Epithelial cell of esophagus (primary cell): ENCODE results near the gene RCAN1.

Source experiments
- DNase-seq: peaks from one replicate; pipeline ENCODE4 v3.0.0; 2010; ENCODE audit warnings: low read depth
- H3K4me3 ChIP-seq: 2 replicates; pipeline ENCODE4 v1.5.1; 2011; ENCODE audit warnings: mild to moderate bottlenecking, low read length, control low read depth
- TF ChIP-seq, protein P1 (sequence below): IDR thresholded peaks from 2 replicates; pipeline ENCODE4 v1.5.1; 2011; ENCODE audit warnings: low read depth, mild to moderate bottlenecking, low read length, control low read depth, inconsistent platforms; ENCODE audit not compliant: insufficient read depth; ENCODE audit errors: missing control alignments

Gene RCAN1

GRCh38 chr21:34582506-34583150, 32.3 kb downstream of the RCAN1 start:
- DNase-seq = peak; percentile 92
- TF ChIP-seq, protein P1, sequence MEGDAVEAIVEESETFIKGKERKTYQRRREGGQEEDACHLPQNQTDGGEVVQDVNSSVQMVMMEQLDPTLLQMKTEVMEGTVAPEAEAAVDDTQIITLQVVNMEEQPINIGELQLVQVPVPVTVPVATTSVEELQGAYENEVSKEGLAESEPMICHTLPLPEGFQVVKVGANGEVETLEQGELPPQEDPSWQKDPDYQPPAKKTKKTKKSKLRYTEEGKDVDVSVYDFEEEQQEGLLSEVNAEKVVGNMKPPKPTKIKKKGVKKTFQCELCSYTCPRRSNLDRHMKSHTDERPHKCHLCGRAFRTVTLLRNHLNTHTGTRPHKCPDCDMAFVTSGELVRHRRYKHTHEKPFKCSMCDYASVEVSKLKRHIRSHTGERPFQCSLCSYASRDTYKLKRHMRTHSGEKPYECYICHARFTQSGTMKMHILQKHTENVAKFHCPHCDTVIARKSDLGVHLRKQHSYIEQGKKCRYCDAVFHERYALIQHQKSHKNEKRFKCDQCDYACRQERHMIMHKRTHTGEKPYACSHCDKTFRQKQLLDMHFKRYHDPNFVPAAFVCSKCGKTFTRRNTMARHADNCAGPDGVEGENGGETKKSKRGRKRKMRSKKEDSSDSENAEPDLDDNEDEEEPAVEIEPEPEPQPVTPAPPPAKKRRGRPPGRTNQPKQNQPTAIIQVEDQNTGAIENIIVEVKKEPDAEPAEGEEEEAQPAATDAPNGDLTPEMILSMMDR = peak; percentile 62
- H3K4me3 ChIP-seq = no peak overlapping the region

DNA sequence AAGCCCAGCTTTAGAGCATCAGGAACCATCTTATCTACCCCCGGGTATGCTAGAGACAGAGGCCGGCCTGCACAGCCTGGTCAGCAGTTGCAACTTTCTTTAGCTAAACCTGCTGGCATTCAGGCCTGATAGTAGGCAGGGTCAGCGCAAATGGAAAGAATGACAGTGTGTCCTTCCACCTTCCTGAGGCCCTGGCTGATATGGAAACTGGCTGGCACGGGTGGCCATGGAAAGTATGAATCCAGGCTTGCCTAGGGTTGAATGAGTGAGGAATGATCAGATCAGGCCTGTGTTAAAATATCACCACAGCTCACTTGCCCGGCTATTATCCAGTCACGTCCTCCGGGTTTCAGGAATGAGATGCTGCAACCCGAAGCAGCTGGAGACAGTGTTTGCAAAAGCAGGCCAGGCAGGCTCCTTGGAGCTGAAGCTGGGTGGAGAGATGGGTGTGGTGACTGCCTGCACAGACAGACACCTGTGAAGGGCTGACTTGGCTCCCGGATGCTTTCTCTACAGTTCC, 34.7 kb downstream of the RCAN1 start:
- H3K4me3 ChIP-seq = no peak overlapping the region
- TF ChIP-seq, protein P1 = no peak
- peak; percentile 95 for DNase-seq

GRCh38 chr21:34579411-34579810, 35.5 kb downstream of the RCAN1 start:
- DNase-seq = peak; percentile 91
- TF ChIP-seq, protein P1 = no peak
- H3K4me3 ChIP-seq = no peak overlapping the region

DNA sequence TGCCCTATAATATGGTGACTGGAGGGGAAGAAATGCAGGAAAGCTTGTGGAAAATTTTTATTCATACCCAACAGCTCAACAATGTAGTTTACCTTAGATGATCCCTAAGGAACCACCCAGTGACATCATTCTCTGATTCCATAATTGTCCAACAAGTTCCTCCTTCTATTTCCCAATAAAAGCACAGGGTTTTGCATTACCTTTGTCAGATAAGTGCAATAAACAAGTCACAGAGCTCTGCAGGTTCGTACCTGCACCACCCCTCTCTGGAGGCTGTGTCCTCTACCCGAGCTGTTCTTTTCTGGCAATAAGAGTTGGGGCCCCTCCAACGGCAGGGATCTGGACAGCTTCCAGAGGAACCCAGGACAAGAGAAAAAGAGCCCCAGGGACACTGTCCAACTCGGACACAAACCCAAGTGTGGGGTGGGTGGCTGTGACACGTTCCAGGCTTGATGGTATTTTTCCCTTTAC, 38.8 kb downstream of the RCAN1 start:
- TF ChIP-seq, protein P1 = no peak
- no peak overlapping the region for H3K4me3 ChIP-seq
- peak; percentile 97 for DNase-seq

DNA sequence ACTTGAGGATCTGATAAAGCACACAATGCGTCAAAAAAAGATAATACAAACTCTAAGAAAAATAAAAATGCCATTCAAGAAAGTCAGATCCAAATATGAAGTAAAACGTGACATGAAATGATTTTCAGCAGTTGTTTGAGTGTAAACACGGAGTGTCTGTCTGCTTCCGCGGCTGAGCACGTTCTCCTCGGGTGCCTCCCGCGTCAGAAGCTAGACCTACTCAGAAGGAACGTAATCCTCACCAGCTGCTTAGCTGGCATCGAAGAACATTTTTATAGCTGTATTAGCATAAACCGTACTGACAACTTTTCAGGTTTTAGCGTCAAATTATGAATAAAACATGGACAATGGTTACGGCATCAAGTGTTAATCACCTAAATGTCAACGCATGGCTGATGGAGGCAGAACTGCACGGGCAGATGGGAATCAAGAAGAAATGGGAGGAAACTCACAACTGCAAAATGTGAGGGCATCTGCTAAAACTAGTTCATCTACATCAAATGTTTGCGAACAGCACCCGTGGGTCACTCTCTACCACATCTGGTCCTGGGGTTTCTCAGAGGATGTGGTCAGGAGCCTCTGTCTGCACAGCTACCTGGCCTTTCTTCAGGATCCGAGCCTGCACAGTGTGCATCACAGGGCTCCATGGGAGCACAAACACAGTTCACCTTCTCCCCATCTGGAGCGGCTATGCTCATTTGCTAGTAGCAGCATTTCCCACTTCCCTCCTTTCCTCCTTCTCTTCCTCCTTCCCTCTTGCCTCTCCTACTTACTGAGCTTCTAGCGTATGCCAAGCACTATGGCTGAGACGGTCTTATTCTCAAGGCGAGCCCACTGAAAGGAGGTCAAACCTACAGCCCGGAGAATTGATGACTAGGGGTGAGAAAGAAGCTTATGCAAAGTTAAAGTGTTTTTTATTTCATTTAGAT, 40.0 kb downstream of the RCAN1 start:
- TF ChIP-seq, protein P1 = no peak
- no peak overlapping the region for H3K4me3 ChIP-seq
- no peak for DNase-seq

GRCh38 chr21:34571994-34572393, 42.9 kb downstream of the RCAN1 start:
- TF ChIP-seq, protein P1 = no peak
- DNase-seq = no peak

More at GRCh38 chr21:34571994-34572393, 42.9 kb downstream of the RCAN1 start:
- no peak overlapping the region for H3K4me3 ChIP-seq
